HL-60 (cell line): ENCODE measurements around the gene ARMS2.

Experiments used
- DNase-seq, 2 experiments: peaks; one replicate each; pipeline ENCODE4 v3.0.0-alpha.2; 2010 to 2020; ENCODE audit warnings: low read depth in 1 of 2, low spot score in 1 of 2
- H3K27ac ChIP-seq: fragments of 250-450 bp; sonication (Bioruptor Pico); replicated peaks from 2 replicates; pipeline ENCODE4 v1.5.1; 2020; ENCODE audit warnings: mild to moderate bottlenecking, moderate library complexity
- H3K27me3 ChIP-seq: fragments of 250-450 bp; sonication (Bioruptor Pico); 2 replicates; pipeline ENCODE4 v1.5.1; 2021; ENCODE audit warnings: mild to moderate bottlenecking, moderate library complexity; ENCODE audit not compliant: insufficient read depth, poor library complexity, severe bottlenecking
- H3K4me3 ChIP-seq: replicated peaks from 2 replicates; pipeline ENCODE4 v1.5.1; 2011; ENCODE audit warnings: mild to moderate bottlenecking, control low read depth, low read length; ENCODE audit not compliant: insufficient read depth
- CTCF ChIP-seq: IDR thresholded peaks from one replicate; pipeline ENCODE4 v1.5.1; 2011; ENCODE audit warnings: low read length, control low read depth, inconsistent platforms; ENCODE audit not compliant: insufficient read depth
- GABPA ChIP-seq: IDR thresholded peaks from 2 replicates; pipeline ENCODE4 v1.6.1; 2012; ENCODE audit warnings: low read depth
- POLR2AphosphoS5 ChIP-seq: IDR thresholded peaks from 2 replicates; pipeline ENCODE4 v1.6.1; 2012; ENCODE audit warnings: low read depth
- SPI1 ChIP-seq: IDR thresholded peaks from 2 replicates; pipeline ENCODE4 v1.6.1; 2012; ENCODE audit warnings: low read depth, mild to moderate bottlenecking, borderline replicate concordance
- TF ChIP-seq, protein P1 (sequence below): IDR thresholded peaks from 2 replicates; pipeline ENCODE4 v1.6.1; 2012; ENCODE audit warnings: low read depth; ENCODE audit not compliant: insufficient replicate concordance

ARMS2 gene

GRCh38 chr10:122454071-122454470, 382 bp upstream of the ARMS2 start:
- Histone ChIP-seq H3K4me3 (no peak overlapping the region), H3K27me3 (peaks cover 6% of the 10 kb centered on the region), H3K27ac (no peak overlapping the region)
- DNase-seq = no peak
- no peak for TF ChIP-seq GABPA
- TF ChIP-seq, protein P1, sequence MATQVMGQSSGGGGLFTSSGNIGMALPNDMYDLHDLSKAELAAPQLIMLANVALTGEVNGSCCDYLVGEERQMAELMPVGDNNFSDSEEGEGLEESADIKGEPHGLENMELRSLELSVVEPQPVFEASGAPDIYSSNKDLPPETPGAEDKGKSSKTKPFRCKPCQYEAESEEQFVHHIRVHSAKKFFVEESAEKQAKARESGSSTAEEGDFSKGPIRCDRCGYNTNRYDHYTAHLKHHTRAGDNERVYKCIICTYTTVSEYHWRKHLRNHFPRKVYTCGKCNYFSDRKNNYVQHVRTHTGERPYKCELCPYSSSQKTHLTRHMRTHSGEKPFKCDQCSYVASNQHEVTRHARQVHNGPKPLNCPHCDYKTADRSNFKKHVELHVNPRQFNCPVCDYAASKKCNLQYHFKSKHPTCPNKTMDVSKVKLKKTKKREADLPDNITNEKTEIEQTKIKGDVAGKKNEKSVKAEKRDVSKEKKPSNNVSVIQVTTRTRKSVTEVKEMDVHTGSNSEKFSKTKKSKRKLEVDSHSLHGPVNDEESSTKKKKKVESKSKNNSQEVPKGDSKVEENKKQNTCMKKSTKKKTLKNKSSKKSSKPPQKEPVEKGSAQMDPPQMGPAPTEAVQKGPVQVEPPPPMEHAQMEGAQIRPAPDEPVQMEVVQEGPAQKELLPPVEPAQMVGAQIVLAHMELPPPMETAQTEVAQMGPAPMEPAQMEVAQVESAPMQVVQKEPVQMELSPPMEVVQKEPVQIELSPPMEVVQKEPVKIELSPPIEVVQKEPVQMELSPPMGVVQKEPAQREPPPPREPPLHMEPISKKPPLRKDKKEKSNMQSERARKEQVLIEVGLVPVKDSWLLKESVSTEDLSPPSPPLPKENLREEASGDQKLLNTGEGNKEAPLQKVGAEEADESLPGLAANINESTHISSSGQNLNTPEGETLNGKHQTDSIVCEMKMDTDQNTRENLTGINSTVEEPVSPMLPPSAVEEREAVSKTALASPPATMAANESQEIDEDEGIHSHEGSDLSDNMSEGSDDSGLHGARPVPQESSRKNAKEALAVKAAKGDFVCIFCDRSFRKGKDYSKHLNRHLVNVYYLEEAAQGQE = no peak
- no peak for TF ChIP-seq CTCF
- TF ChIP-seq SPI1 = no peak
- TF ChIP-seq POLR2AphosphoS5 = no peak

GRCh38 chr10:122455376-122456079, 1.1 kb downstream of the ARMS2 start:
- DNase-seq = no peak
- no peak overlapping the region for H3K27ac ChIP-seq
- TF ChIP-seq POLR2AphosphoS5 (no peak), CTCF (no peak), GABPA (no peak), SPI1 (no peak)
- TF ChIP-seq, protein P1 = no peak
- no peak overlapping the region for H3K4me3 ChIP-seq
- H3K27me3 ChIP-seq = peaks cover 18% of the 10 kb centered on the region

DNA sequence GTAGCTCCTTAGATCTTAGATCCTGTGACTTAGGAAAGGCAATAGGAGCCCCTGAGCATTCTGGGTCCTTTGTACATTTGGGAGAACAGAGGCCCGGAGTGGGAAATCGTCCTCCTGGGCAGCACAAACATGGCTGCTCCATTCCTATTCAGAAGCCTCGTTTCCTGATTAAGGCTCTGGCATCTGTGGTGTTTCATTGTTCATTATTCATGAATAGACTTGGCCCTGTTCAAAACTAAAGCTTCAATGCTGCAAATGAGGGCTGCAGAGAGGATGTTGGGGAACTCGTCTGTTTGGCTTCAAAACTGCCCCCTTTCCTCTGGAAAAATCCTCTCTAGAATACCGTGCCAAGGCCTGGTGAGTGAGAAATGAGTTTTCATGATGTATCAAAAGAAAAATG, 3.5 kb downstream of the ARMS2 start:
- H3K27me3 ChIP-seq = peaks cover 34% of the 10 kb centered on the region
- H3K27ac ChIP-seq = no peak overlapping the region
- H3K4me3 ChIP-seq = no peak overlapping the region
- DNase-seq = no peak
- TF ChIP-seq SPI1 (no peak), CTCF (no peak), GABPA (no peak), POLR2AphosphoS5 (no peak)
- TF ChIP-seq, protein P1 = no peak
